Esophagus squamous epithelium (tissue), 4 donors: Measurements from ENCODE around the gene ENDOV.

ENCODE experiments used
- CTCF ChIP-seq, 6 experiments: fragments of 450-650 bp in 4 of 6; fragments of 200-600 bp in 2 of 6; sonication (generic) in 2 of 6; IDR thresholded peaks; one replicate each; pipeline ENCODE4 v1.5.1; 2016 to 2019; ENCODE audit warnings: antibody characterized with exemption in 6 of 6, mild to moderate bottlenecking in 4 of 6, moderate library complexity in 4 of 6
- POLR2A ChIP-seq, 4 donors: fragments of 450-650 bp; IDR thresholded peaks; one replicate each; pipeline ENCODE4 v1.6.1; 2017; ENCODE audit warnings: antibody characterized with exemption in 4 of 4, mild to moderate bottlenecking in 4 of 4, moderate library complexity in 3 of 4

- TF ChIP-seq CTCF (IDR thresholded peaks at IDR 0.05) (no peak), POLR2A (IDR thresholded peaks at IDR 0.05) (no peak)
Observed at GRCh38 chr17:80453126-80453997, 38.4 kb downstream of the ENDOV start.
